Nephron (organoid): ENCODE results near the gene MUL1.
A peak's percentile ranks its signal among the peaks of the same experiment; 100 is the strongest.

Experiments
- H3K27ac Mint-ChIP-seq, 3 experiments: 2 replicates each; pipeline ENCODE4 v1.8.0; 2020; ENCODE audit warnings: mixed read lengths in 3 of 3, mild to moderate bottlenecking in 2 of 3, moderate library complexity in 1 of 3
- H3K27me3 Mint-ChIP-seq: 2 replicates; pipeline ENCODE4 v1.8.0; 2021; ENCODE audit warnings: low read depth, mild to moderate bottlenecking, moderate library complexity, mixed read lengths
- H3K36me3 Mint-ChIP-seq: 2 replicates; pipeline ENCODE4 v1.8.0; 2020; ENCODE audit warnings: low read depth, mixed read lengths
- H3K4me1 Mint-ChIP-seq: 2 replicates; pipeline ENCODE4 v1.8.0; 2020; ENCODE audit warnings: mixed read lengths
- H3K4me3 Mint-ChIP-seq, 3 experiments: 2 replicates each; pipeline ENCODE4 v1.8.0; 2020; ENCODE audit warnings: mild to moderate bottlenecking in 3 of 3, mixed read lengths in 3 of 3, moderate library complexity in 2 of 3
- H3K9me3 Mint-ChIP-seq: 2 replicates; pipeline ENCODE4 v1.8.0; 2020; ENCODE audit warnings: mixed read lengths
- TF ChIP-seq, protein P1 (sequence below), 3 experiments: fragments of 200-600 bp; sonication (generic); IDR thresholded peaks; one replicate each; pipeline ENCODE4 v1.5.0; 2021; ENCODE audit warnings: antibody characterized with exemption in 3 of 3; ENCODE audit not compliant: unreplicated experiment in 3 of 3

The MUL1 gene

DNA sequence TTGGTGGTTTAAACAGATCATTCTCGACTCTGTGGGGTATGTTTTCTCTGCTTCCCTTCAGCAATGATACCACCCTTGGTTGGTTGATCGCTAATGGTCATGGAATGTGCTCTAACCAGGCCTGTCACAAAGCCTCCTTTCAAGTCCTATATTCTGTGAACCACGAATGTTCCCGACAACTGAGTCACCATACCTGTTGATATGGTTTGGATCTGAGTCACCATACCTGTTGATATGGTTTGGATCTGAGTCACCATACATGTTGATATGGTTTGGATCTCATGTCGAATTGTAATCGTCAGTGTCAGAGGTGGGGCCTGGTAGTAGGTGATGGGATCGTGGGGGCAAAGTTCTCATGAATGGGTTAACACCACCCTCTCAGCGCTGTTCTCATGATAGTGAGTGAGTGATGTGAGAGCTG, 11.7 kb downstream of the MUL1 start:
- Mint-ChIP-seq H3K9me3 (no peaks in the 10 kb centered on the region), H3K36me3 (peaks cover 16% of the 10 kb centered on the region), H3K27me3 (peaks cover 5% of the 10 kb centered on the region), H3K4me1 (no peaks in the 10 kb centered on the region), H3K4me3 (no peak overlapping the region), H3K27ac (no peak overlapping the region)
- TF ChIP-seq, protein P1, sequence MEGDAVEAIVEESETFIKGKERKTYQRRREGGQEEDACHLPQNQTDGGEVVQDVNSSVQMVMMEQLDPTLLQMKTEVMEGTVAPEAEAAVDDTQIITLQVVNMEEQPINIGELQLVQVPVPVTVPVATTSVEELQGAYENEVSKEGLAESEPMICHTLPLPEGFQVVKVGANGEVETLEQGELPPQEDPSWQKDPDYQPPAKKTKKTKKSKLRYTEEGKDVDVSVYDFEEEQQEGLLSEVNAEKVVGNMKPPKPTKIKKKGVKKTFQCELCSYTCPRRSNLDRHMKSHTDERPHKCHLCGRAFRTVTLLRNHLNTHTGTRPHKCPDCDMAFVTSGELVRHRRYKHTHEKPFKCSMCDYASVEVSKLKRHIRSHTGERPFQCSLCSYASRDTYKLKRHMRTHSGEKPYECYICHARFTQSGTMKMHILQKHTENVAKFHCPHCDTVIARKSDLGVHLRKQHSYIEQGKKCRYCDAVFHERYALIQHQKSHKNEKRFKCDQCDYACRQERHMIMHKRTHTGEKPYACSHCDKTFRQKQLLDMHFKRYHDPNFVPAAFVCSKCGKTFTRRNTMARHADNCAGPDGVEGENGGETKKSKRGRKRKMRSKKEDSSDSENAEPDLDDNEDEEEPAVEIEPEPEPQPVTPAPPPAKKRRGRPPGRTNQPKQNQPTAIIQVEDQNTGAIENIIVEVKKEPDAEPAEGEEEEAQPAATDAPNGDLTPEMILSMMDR (IDR thresholded peaks at IDR 0.05; ENCODE audit: unreplicated experiment in 3 of 3): no peak

DNA sequence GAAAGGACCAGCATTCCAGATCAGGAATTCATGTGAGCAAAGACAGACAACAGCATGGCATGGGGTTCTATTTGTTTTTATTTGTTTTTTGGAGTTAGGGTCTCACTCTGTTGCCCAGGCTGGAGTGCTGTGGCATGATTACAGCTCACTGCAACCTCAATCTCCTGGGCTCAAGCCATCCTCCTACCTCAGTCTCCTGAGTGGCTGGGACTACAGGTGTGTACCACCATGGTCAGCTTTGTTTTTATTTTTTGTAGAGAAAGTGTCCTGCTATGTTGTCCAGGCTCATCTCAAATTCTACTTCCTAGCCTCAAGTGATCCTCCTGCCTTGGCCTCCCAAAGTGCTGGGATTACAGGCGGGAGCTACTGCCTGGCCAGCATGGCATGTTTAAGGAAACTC, 12.3 kb downstream of the MUL1 start:
- H3K4me3 Mint-ChIP-seq: no peak overlapping the region

DNA sequence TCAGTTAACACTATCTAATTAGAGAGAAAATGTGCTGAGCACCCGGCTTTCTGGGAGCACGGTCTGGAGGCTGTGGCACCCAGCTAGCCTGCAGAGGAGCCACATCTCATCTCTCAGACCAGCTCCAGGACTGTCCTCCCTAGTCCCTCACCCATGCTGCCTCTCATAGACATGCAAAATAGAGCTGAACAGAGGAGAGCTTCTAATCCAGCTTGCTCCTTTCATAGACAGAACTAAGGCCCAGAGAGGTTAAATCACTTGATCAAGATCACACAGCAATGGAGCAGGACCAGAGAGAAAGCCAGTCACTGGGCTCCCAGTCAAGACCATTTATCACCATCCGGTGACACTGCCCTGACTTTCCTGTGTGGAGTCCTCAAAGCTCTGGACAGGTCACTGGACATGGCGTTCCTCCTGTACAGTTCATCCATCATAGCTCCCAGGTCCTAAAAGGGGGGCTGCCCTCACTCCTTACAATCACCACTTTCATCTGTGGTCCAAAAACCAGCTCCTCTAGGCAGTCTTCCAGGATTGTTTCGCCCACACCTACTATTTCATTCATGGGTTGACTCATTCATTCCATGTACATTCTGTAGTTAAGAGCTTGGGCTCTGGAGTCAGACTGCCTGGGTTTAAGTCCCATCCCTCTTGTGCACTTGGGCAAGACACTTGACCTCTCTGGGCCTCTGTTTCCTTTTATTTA, 13.2 kb downstream of the MUL1 start:
- Mint-ChIP-seq H3K4me1 (no peaks in the 10 kb centered on the region), H3K27me3 (peaks cover 15% of the 10 kb centered on the region), H3K4me3 (no peak overlapping the region), H3K36me3 (peaks cover 10% of the 10 kb centered on the region), H3K9me3 (no peaks in the 10 kb centered on the region), H3K27ac (no peak overlapping the region)
- TF ChIP-seq, protein P1 (IDR thresholded peaks at IDR 0.05; ENCODE audit: unreplicated experiment in 3 of 3): no peak

More for the DNA sequence above, 12.3 kb downstream of the MUL1 start:
- no peak overlapping the region for H3K27ac Mint-ChIP-seq
- TF ChIP-seq, protein P1 (IDR thresholded peaks at IDR 0.05; ENCODE audit: unreplicated experiment in 3 of 3): no peak
- peaks cover 14% of the 10 kb centered on the region for H3K36me3 Mint-ChIP-seq
- no peaks in the 10 kb centered on the region for H3K4me1 Mint-ChIP-seq
- no peaks in the 10 kb centered on the region for H3K9me3 Mint-ChIP-seq
- peaks cover 6% of the 10 kb centered on the region for H3K27me3 Mint-ChIP-seq

DNA sequence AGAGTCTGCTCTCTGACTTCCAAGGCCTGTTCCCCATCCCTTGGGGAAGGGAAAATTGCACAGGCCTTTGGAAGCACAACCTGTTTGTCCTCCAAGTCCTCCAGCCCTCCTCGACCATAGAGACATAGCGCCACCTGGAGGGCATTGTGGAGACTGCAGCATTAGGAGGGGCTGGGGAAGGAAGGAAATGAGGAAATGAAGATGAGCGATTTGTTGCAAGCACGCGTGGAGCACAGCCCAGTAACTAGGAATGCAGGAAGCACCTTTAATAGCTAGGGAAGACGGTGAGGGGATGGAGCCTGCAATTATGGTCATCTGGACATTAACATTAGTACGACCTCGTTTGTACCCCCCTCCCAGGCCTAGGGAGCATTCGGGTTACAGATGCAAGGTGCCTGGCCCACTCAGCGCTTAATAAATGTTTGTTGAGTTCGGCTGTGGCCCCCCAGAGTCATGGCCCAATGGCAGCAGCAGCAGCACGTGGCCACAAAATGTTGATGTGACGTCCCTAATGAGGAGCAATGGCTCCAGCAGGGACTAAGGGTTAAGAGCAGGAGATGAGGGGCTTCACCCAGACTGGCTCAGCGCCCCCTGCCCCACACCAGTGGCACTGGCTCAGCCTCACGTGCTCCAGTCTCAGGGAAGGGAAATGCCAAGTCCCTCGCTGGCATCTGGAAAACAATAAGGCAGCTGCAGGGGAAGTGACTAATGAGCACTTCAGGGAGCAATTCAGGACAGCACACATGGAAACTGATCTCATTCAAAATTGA, 13.9 kb downstream of the MUL1 start:
- peaks cover 22% of the 10 kb centered on the region for H3K27me3 Mint-ChIP-seq
- H3K4me3 Mint-ChIP-seq: no peak overlapping the region
- TF ChIP-seq, protein P1 (IDR thresholded peaks at IDR 0.05; ENCODE audit: unreplicated experiment in 3 of 3): peak; percentile 95 to 96 (median 96)
- H3K4me1 Mint-ChIP-seq: no peaks in the 10 kb centered on the region
- peaks cover 5% of the 10 kb centered on the region for H3K36me3 Mint-ChIP-seq
- H3K9me3 Mint-ChIP-seq: no peaks in the 10 kb centered on the region
- no peak overlapping the region for H3K27ac Mint-ChIP-seq

DNA sequence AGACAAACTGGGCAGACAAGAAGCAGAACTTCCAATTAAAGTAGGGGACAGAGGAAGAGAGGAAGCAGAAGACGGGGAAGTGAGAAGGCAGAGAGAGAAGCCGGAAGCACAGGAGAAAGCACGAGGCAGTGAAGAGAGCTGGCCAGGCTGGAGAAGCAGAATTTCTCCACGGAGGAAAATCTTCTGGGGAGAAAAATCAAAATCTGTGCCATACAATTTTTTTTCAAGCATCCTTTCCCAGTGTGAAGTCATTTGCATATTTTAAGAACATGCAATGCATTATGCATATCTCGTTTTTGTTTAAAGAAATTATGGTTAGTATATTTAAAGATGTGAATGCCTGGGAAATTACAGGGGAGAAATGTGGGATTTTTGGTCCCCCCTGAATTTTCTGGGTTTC, 14.6 kb downstream of the MUL1 start:
- Mint-ChIP-seq H3K36me3 (peaks cover 3% of the 10 kb centered on the region), H3K27ac (no peak overlapping the region), H3K27me3 (peaks cover 29% of the 10 kb centered on the region), H3K4me1 (no peaks in the 10 kb centered on the region), H3K9me3 (no peaks in the 10 kb centered on the region), H3K4me3 (no peak overlapping the region)
- TF ChIP-seq, protein P1 (IDR thresholded peaks at IDR 0.05; ENCODE audit: unreplicated experiment in 3 of 3): no peak
